GM23248 (cell line): ENCODE results near the gene KCTD5. TPM values are rescaled to one million over a fixed set of nuclear protein-coding genes. Genes with fewer than 3 reads are reported as not detected.

Experiments used
- DNase-seq: peaks from one replicate; pipeline ENCODE4 v3.0.0-alpha.2; 2015
- H2AFZ ChIP-seq: fragments of 200-600 bp; sonication (generic); 2 replicates; pipeline ENCODE4 v1.6.1; 2016; ENCODE audit warnings: antibody characterized with exemption
- H3F3A ChIP-seq: fragments of 200-600 bp; sonication (generic); 2 replicates; pipeline ENCODE4 v1.6.1; 2016; ENCODE audit warnings: mild to moderate bottlenecking, antibody characterized with exemption, mixed run types; ENCODE audit not compliant: insufficient read depth
- H3K27ac ChIP-seq: fragments of 200-600 bp; sonication (generic); 2 replicates; pipeline ENCODE4 v1.5.1; 2016; ENCODE audit warnings: mild to moderate bottlenecking
- H3K27me3 ChIP-seq: fragments of 200-600 bp; sonication (generic); replicated peaks from 2 replicates; pipeline ENCODE4 v1.6.1; 2016; ENCODE audit warnings: mild to moderate bottlenecking; ENCODE audit not compliant: insufficient read depth
- H3K36me3 ChIP-seq: fragments of 200-600 bp; sonication (generic); 2 replicates; pipeline ENCODE4 v1.6.1; 2016; ENCODE audit warnings: low read depth, mild to moderate bottlenecking
- H3K4me1 ChIP-seq: fragments of 200-600 bp; sonication (generic); 2 replicates; pipeline ENCODE4 v1.6.1; 2016; ENCODE audit warnings: mild to moderate bottlenecking; ENCODE audit not compliant: insufficient read depth
- H3K4me2 ChIP-seq: fragments of 200-600 bp; sonication (generic); one replicate; pipeline ENCODE4 v1.6.1; 2016; ENCODE audit warnings: mild to moderate bottlenecking; ENCODE audit not compliant: unreplicated experiment
- H3K4me3 ChIP-seq: fragments of 200-600 bp; sonication (generic); 2 replicates; pipeline ENCODE4 v1.5.1; 2016; ENCODE audit warnings: mild to moderate bottlenecking
- H3K79me2 ChIP-seq: fragments of 200-600 bp; sonication (generic); 2 replicates; pipeline ENCODE4 v1.6.1; 2016; ENCODE audit warnings: mild to moderate bottlenecking; ENCODE audit not compliant: insufficient read depth
- H3K9ac ChIP-seq: fragments of 200-600 bp; sonication (generic); 2 replicates; pipeline ENCODE4 v1.6.1; 2016; ENCODE audit warnings: mild to moderate bottlenecking
- H3K9me2 ChIP-seq: fragments of 200-600 bp; sonication (generic); 2 replicates; pipeline ENCODE4 v1.6.1; 2016; ENCODE audit warnings: mixed run types, mild to moderate bottlenecking, moderate library complexity; ENCODE audit not compliant: insufficient read depth
- H3K9me3 ChIP-seq: fragments of 200-600 bp; sonication (generic); one replicate; pipeline ENCODE4 v1.6.1; 2017; ENCODE audit warnings: low read depth
- H4K20me1 ChIP-seq: fragments of 200-600 bp; sonication (generic); 2 replicates; pipeline ENCODE4 v1.6.0; 2016; ENCODE audit not compliant: insufficient read depth
- EZH2 ChIP-seq: fragments of 200-600 bp; sonication (generic); IDR thresholded peaks from 2 replicates; pipeline ENCODE4 v1.6.1; 2018; ENCODE audit warnings: antibody characterized with exemption, mild to moderate bottlenecking; ENCODE audit not compliant: insufficient read depth, poor library complexity, severe bottlenecking
- EZH2phosphoT487 ChIP-seq: fragments of 200-600 bp; sonication (generic); IDR thresholded peaks from 2 replicates; pipeline ENCODE4 v1.6.1; 2018; ENCODE audit warnings: antibody characterized with exemption, moderate library complexity, mild to moderate bottlenecking, low read depth; ENCODE audit not compliant: insufficient read depth
- WGBS, 2 experiments: methylation state at CpG; one replicate each; pipeline ENCODE4 v1.1.6; 2015 to 2017; ENCODE audit warnings: low lambda C conversion rate in 2 of 2, low coverage in 1 of 2; ENCODE audit errors: missing lambda C conversion rate in 2 of 2; 5-methylcytosine and 5-hydroxymethylcytosine counted together
- in situ Hi-C: fragments of 300-500 bp; cut with MboI; formaldehyde crosslinking; loops from 2 replicates; pipeline ENCODE4 v1.15.0; 2020
- polyA plus RNA-seq: library from polyadenylated mRNA; unstranded; fragments of >200 nt; fragmentation: Nextera tagmentation; extraction: Ambion mirVana; gene quantifications from 2 replicates; pipeline ENCODE4 v1.2.1, GENCODE V29; 2016
- total RNA-seq: library from RNA; depleted of rRNA; stranded (reverse); fragments of >200 nt; shearing (Covaris generic); gene quantifications from 2 replicates; pipeline ENCODE4 v1.2.3, GENCODE V29; 2014

The KCTD5 gene
- total and polyA plus RNA-seq, 2 experiments from 2014 or later: 33.2 to 38.3 TPM

- in situ Hi-C loops: no loop called here
Observed at GRCh38 chr16:2702871-2703745, 20.8 kb downstream of the KCTD5 start.

GRCh38 chr16:2704166-2704982 lies 22.1 kb downstream of the KCTD5 start:
- Histone ChIP-seq H2AFZ (no peak overlapping the region), H3K36me3 (peaks cover 5% of the 10 kb centered on the region; the same call in 1 of the 2 replicates), H3K9me2 (no peaks in the 10 kb centered on the region), H4K20me1 (no peaks in the 10 kb centered on the region), H3K4me1 (no peaks in the 10 kb centered on the region), H3K4me3 (no peak overlapping the region), H3K27ac (no peak overlapping the region), H3K9ac (no peak overlapping the region), H3K79me2 (peaks cover 3% of the 10 kb centered on the region; the same call in 1 of the 2 replicates), H3K9me3 (no peaks in the 10 kb centered on the region), H3K4me2 (no peak overlapping the region), H3F3A (no peaks in the 10 kb centered on the region), H3K27me3 (no peaks in the 10 kb centered on the region)
- TF ChIP-seq EZH2phosphoT487 (no peak), EZH2 (no peak)
- in situ Hi-C loops: no loop called here
- 93 to 95% methylated on average over 23 to 33 of the region's 33 CpGs for WGBS, 2 experiments
- no peak for DNase-seq

More at GRCh38 chr16:2702871-2703745, 20.8 kb downstream of the KCTD5 start:
- Histone ChIP-seq H3K4me1 (no peaks in the 10 kb centered on the region), H3K27me3 (no peaks in the 10 kb centered on the region), H3K4me2 (no peak overlapping the region), H3F3A (no peaks in the 10 kb centered on the region), H3K79me2 (peaks cover 3% of the 10 kb centered on the region; the same call in 1 of the 2 replicates), H3K4me3 (no peak overlapping the region), H3K9me3 (no peaks in the 10 kb centered on the region), H4K20me1 (no peaks in the 10 kb centered on the region), H3K27ac (no peak overlapping the region), H2AFZ (no peak overlapping the region), H3K9ac (no peak overlapping the region), H3K9me2 (no peaks in the 10 kb centered on the region), H3K36me3 (0 out of 2 replicates have a peak, but pooled peaks cover under 1% of the 10 kb centered on the region)
- no peak for DNase-seq
- WGBS, 2 experiments: 90 to 93% methylated on average over 26 to 28 of the region's 28 CpGs
- TF ChIP-seq EZH2phosphoT487 (no peak), EZH2 (no peak)

- WGBS, 2 experiments: 98 to 99% methylated on average over 14 of the region's 14 CpGs
- in situ Hi-C loops: no loop called here
Observed at GRCh38 chr16:2704983-2705275, 22.6 kb downstream of the KCTD5 start.

GRCh38 chr16:2705351-2705750 lies 23.0 kb downstream of the KCTD5 start:
- in situ Hi-C loops: no loop called here
- H3K36me3 ChIP-seq: peaks cover 5% of the 10 kb centered on the region; the same call in 1 of the 2 replicates
- no peaks in the 10 kb centered on the region for H3K4me1 ChIP-seq

More at GRCh38 chr16:2704983-2705275, 22.6 kb downstream of the KCTD5 start:
- Histone ChIP-seq H3K4me2 (no peak overlapping the region), H3K79me2 (peaks cover 3% of the 10 kb centered on the region; the same call in 1 of the 2 replicates), H4K20me1 (no peaks in the 10 kb centered on the region), H3K9me3 (no peaks in the 10 kb centered on the region), H3K27me3 (no peaks in the 10 kb centered on the region), H3K4me3 (no peak overlapping the region), H2AFZ (no peak overlapping the region), H3K9ac (no peak overlapping the region), H3F3A (no peaks in the 10 kb centered on the region), H3K4me1 (no peaks in the 10 kb centered on the region), H3K27ac (no peak overlapping the region), H3K36me3 (peaks cover 5% of the 10 kb centered on the region; the same call in 1 of the 2 replicates), H3K9me2 (no peaks in the 10 kb centered on the region)
- TF ChIP-seq EZH2phosphoT487 (no peak), EZH2 (no peak)
- DNase-seq: no peak

More at GRCh38 chr16:2705351-2705750, 23.0 kb downstream of the KCTD5 start:
- Histone ChIP-seq H3K27ac (no peak overlapping the region), H2AFZ (no peak overlapping the region), H4K20me1 (no peaks in the 10 kb centered on the region), H3F3A (no peaks in the 10 kb centered on the region), H3K9me2 (no peaks in the 10 kb centered on the region), H3K9me3 (no peaks in the 10 kb centered on the region), H3K79me2 (peaks cover 3% of the 10 kb centered on the region; the same call in 1 of the 2 replicates), H3K27me3 (no peaks in the 10 kb centered on the region), H3K9ac (no peak overlapping the region), H3K4me2 (no peak overlapping the region), H3K4me3 (no peak overlapping the region)
- TF ChIP-seq EZH2 (no peak), EZH2phosphoT487 (no peak)
- WGBS, 2 experiments: 87 to 90% methylated on average over 10 of the region's 10 CpGs
- no peak for DNase-seq
